HTERT RPE-1 (cell line): Measurements from ENCODE around the gene CLSTN2.
"Not testable (repeated sequence)": the region's sequence is repeated elsewhere in the genome, so short reads cannot be mapped to it uniquely, and the experiment has no call there.

Source experiments
- in situ Hi-C: fragments of 300-500 bp; cut with MboI; formaldehyde crosslinking; loops from 4 replicates; pipeline ENCODE4 v1.14.3; 2020; ENCODE audit warnings: low sequenced_read_pairs

CLSTN2 gene

DNA sequence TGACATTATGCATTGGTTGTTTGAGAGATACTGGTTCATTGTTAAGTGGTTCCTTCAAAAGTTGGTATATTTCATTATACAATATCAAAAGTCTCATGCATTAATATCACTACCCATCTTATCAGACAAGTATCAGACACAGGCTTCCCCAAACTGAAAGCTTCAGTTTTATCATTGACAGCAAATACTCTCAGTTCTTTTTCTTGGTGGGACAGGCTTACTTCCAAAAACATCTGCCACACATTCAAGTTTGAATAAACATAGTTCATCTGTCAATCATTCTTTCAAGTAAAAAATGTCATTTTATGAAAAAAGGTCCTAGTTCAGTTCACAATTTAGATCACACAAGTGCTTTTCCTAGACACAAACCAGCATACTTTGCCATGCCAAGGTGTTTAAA lies 462.9 kb downstream of the CLSTN2 start:
- in situ Hi-C loops = no loop called here

GRCh38 chr3:140398387-140398786 lies 463.4 kb downstream of the CLSTN2 start:
- in situ Hi-C loops = no loop called here

DNA sequence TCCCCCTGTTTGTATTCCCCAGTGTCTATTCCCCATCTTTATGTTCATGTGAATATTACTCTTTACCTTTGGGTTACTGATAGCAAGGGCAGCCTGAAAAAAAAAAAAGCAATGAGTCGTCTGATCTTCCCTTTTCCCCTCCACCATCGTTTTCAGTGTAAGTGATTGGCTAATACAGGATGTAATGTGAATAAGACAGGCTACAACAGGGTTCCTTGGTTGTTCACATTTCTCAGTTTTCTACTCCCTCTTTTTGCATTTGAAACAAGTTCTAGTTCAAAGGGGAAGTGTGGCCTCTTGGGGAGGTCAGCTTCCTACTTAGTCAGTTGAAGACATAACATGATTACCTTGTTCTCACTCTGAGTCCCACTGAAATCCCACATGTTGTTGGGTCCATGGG lies 464.9 kb downstream of the CLSTN2 start:
- in situ Hi-C loops = no loop called here

- in situ Hi-C loops = no loop called here
Observed at GRCh38 chr3:140403079-140403478, 468.1 kb downstream of the CLSTN2 start.

DNA sequence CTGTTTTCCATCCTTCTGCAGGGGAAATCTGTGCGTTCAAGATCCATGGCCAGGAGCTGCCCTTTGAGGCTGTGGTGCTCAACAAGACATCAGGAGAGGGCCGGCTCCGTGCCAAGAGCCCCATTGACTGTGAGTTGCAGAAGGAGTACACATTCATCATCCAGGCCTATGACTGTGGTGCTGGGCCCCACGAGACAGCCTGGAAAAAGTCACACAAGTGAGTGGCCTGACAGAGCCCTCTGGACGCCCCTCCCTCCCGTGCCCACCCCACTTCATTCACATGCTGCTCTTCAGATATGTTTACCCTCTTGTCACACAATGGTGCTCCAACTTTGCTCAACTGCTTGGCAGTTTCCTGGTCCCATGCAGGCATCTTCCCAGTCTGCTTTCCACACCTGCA lies 468.6 kb downstream of the CLSTN2 start:
- in situ Hi-C loops = no loop called here

GRCh38 chr3:140406655-140407054 lies 471.7 kb downstream of the CLSTN2 start:
- in situ Hi-C loops = no loop called here

DNA sequence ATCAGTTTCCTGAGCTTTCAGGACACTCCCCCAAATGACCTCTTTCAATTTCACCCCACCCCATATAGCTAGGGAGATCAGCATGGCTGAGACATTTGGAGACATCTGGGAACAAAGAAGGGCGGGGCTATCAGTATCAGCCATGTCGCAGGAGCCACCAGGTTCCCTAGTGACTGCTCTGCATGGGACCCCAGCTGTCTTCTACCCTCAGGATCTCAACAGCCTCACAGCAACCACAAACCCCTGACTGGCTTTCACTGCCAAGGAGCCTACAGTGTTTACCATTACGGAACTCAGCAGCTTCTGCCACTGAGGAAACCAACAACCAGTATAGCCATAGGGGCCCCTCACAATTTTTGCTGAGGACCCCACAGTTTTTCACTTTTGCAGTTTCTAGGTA lies 473.3 kb downstream of the CLSTN2 start:
- in situ Hi-C loops = no loop called here

DNA sequence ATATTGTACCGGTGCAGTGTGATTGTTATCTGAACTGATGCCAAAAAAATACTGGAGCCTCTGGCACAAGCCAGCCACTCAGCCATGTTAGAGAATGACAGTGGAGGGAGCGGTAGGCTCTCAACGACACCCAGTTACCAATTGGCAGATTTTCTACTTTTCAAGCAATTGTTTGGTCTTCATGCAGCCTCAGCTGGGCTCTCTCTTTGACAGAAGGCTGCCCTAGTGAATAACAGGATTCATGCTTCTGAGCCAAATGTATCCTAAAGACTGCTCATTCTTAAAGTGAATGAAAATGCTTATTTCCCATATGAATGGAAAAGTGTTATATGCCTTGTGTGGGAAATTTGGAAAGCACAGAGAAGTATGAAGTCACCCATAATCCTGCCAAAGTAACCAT lies 481.7 kb downstream of the CLSTN2 start:
- in situ Hi-C loops = no loop called here

DNA sequence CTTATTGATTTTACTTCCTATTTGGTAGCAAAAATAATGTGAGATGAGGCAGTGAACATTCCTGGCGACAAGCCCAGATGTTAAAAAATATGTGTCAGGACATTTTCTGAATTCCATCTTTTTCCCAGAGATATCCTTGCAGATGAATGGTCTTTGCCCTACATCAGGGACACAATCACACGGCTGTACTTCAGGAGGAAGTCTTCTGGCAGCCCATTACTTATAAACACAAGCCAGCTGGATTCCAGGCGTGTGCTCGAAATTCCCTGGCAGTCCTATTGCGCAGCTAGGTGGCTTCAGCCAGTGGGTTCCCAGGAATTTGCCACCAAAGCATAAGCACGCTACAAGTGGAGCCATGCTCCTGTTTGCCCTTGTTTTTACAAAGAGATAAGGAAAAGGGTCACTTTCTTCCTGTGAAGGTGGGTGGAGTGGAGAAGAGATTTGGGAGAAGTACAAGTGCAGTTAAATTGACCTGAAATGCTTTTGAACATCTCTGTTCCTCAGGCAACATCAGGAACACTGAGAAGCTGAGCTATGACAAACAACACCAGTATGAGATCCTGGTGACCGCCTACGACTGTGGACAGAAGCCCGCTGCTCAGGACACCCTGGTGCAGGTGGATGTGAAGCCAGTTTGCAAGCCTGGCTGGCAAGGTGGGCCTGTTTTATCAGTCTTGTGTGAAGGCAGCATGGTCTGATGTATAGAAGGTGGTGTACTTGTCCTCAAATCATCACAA lies 485.8 kb downstream of the CLSTN2 start:
- in situ Hi-C loops = no loop called here

- in situ Hi-C loops = no loop called here
Observed at GRCh38 chr3:140421884-140422283, 486.9 kb downstream of the CLSTN2 start.

GRCh38 chr3:140423146-140423545 lies 488.2 kb downstream of the CLSTN2 start:
- in situ Hi-C loops = no loop called here

GRCh38 chr3:140423574-140423973 lies 488.6 kb downstream of the CLSTN2 start:
- in situ Hi-C loops = not testable (repeated sequence)

DNA sequence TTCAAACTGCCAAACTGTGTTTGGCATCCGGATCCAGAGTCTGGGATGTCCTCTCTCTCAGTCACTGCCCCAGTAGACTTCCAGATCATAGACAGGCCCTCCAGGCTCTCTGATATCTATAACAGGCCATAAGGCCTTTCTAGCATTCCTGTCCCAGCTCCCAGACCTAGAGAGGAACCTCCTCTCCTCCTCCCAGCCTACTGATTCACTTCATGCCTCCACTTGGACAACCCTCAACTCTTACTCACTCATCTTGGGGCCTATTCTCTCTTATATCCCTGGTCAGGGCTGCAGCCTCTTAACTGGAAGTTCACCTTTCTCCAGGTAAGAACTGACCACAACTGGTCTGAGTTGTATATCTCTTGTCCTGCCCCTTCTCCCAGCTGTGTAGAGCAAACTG lies 489.2 kb downstream of the CLSTN2 start:
- in situ Hi-C loops = no loop called here

DNA sequence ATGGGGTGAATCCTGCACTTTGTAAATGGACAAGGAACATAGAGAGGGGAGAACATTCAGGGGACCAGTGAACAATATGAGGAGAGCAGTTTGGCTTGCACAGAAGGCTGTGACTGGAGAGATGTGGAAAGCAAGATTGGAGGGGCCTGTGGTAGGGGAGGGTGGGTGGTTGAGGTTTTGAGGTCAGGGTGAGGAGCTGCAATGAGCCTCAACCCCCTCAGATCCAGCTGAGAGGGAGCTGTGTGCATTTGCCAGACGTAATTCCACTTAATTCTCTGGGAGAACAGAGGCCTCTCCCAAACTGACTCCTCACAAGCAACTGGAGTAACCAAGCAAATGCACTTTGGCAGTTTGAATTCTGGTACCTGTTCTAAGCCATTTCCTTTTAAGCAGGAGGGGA lies 489.7 kb downstream of the CLSTN2 start:
- in situ Hi-C loops = no loop called here

- in situ Hi-C loops = no loop called here
Observed at GRCh38 chr3:140427786-140428185, 492.8 kb downstream of the CLSTN2 start.

GRCh38 chr3:140428380-140428779 lies 493.4 kb downstream of the CLSTN2 start:
- in situ Hi-C loops = no loop called here

DNA sequence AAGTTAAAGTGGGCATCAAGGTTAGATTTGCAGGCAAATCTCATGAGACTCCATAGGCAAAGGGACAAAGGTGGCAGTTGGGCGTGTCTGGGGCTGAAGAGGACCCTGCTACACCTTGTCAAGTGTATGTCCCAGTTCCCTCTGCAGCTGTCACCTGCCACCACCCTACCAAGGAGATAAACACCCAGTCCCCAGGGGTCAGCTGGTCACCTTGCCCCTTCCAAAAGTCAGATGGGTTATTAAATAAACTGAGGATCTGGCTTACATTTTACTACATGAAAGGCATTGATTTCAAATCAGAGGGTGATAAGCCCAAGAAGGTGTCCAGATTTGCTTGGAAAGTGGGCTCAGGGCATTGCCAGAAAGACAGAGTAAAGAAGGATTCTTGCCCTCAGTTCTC lies 494.8 kb downstream of the CLSTN2 start:
- in situ Hi-C loops = no loop called here

GRCh38 chr3:140430494-140430893 lies 495.5 kb downstream of the CLSTN2 start:
- in situ Hi-C loops = no loop called here

GRCh38 chr3:140432229-140432669 lies 497.3 kb downstream of the CLSTN2 start:
- in situ Hi-C loops = no loop called here

DNA sequence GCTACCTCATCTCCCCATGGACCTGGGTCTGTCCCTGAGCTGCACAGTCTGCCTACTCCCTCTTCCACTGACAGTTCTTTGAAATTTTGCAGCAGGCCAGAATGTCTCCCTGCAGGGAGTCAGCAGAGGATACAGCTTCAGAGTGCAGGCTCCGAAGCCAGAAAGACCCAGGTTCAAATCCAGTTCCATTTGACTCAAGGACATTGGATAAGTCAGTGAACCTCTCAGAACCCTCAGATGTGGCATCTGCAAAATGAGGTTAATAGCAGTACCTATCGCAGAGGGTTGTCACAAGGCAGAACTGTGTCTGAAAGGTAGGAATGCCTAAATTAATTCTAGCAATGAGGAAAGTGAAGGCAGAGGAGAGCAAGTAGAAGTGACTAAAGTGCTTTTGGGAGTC lies 498.4 kb downstream of the CLSTN2 start:
- in situ Hi-C loops = no loop called here

DNA sequence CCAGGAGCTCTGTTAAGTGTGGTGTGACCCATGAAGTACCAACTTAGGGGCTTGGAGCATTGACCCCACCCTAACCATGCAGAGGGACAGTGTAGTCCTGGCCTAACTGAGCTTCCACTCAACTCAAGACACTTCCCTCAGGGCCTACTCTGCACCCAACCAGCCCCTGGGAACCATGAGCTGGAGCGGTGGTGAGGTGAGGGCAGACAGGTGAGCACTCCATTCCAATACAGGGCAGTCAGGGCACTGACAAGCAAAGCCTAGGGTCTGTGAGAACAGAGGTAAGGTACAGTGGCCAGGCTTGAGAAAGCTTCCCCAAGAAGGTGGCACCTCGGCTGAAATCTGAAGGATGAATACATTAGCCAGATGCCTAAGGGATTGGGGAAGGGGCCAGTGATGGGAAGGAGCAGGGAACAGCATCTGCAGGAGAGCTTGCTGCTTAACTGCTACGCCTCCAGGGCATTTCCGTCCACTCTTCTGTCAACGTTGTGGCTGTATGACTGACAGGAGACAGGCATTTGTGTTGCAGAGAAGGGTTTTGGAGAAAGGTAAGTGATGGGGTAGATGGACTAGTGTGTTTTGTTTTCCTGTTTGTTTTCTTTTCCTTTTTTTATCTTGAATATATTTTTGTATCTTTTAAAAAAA lies 499.4 kb downstream of the CLSTN2 start:
- in situ Hi-C loops = no loop called here

- in situ Hi-C loops = no loop called here
Observed at GRCh38 chr3:140436421-140436820, 501.4 kb downstream of the CLSTN2 start.
